Endothelial cell of umbilical vein (primary cell): ENCODE results near the gene RAB4A. TPM values are rescaled to one million over a fixed set of nuclear protein-coding genes. Genes with fewer than 3 reads are reported as not detected.

ENCODE experiments used
- BruUV-seq: library from RNA; stranded (reverse); fragments of 400-500 nt; replicated peaks from 2 replicates; lab custom pipeline; 2021; lab: Mats Ljungman, UMichigan
- CTCF ChIA-PET: fragments of 300-600, 350-600 bp; sonication (Branson Sonifier 250); formaldehyde crosslinking; loops from one replicate; lab custom pipeline; 2021; ENCODE audit warnings: antibody characterized with exemption, inconsistent platforms; lab: Charles Lee
- POLR2A ChIA-PET: fragments of 300-600, 350-600 bp; sonication (Branson Sonifier 250); formaldehyde crosslinking; loops from one replicate; lab custom pipeline; 2021; ENCODE audit warnings: antibody characterized with exemption, inconsistent platforms; lab: Charles Lee
- DNase-seq: peaks from one replicate; pipeline ENCODE4 v3.0.0-alpha.2; 2011; ENCODE audit warnings: low read depth, low spot score
- FAIRE-seq: peaks from 2 replicates; lab custom pipeline; 2011; peaks lifted over from hg19 to GRCh38; lab: Jason Lieb, UNC
- H2AFZ ChIP-seq: 2 replicates; pipeline ENCODE4 v1.6.0; 2012; ENCODE audit warnings: low read depth, low read length, control low read depth, inconsistent platforms
- H3K27ac ChIP-seq: 2 replicates; pipeline ENCODE4 v1.5.1; 2011; ENCODE audit warnings: low read depth, mild to moderate bottlenecking, control low read depth, low read length, moderate library complexity; ENCODE audit not compliant: insufficient read depth
- H3K27me3 ChIP-seq, 2 experiments: 2 replicates each; pipeline versions ENCODE4 v1.6.0 to v1.6.1; 2011; ENCODE audit warnings: low read length in 2 of 2, mixed read lengths in 1 of 2; ENCODE audit not compliant: control insufficient read depth in 2 of 2, insufficient read depth in 2 of 2
- H3K36me3 ChIP-seq, 2 experiments: 2 replicates in 1 of 2; 3 replicates in 1 of 2; pipeline ENCODE4 v1.5.1; 2011; ENCODE audit warnings: low read length in 2 of 2, mild to moderate bottlenecking in 1 of 2, moderate library complexity in 1 of 2; ENCODE audit not compliant: control insufficient read depth in 2 of 2, insufficient read depth in 2 of 2; ENCODE audit errors: extremely low read depth in 1 of 2
- H3K4me1 ChIP-seq: 3 replicates; pipeline ENCODE4 v1.5.1; 2011; ENCODE audit warnings: mild to moderate bottlenecking, low read length; ENCODE audit not compliant: control insufficient read depth, insufficient read depth; ENCODE audit errors: extremely low read depth
- H3K4me2 ChIP-seq: 2 replicates; pipeline ENCODE4 v1.6.1; 2011; ENCODE audit warnings: low read length, control low read depth, mixed read lengths; ENCODE audit not compliant: insufficient read depth
- H3K4me3 ChIP-seq, 3 experiments: fragments of 200-600 bp in 1 of 3; sonication (generic), shearing (Covaris generic) in 1 of 3; replicated peaks in 1 of 3; 2 replicates each; pipeline ENCODE4 v1.5.1; 2011 to 2016; ENCODE audit warnings: control low read depth in 3 of 3, low read length in 3 of 3, mild to moderate bottlenecking in 2 of 3, inconsistent platforms in 1 of 3, low read depth in 1 of 3, moderate library complexity in 1 of 3; ENCODE audit not compliant: insufficient read depth in 1 of 3
- H3K79me2 ChIP-seq: 2 replicates; pipeline ENCODE4 v1.6.0; 2012; ENCODE audit warnings: low read length, inconsistent platforms; ENCODE audit not compliant: control insufficient read depth, insufficient read depth
- H3K9ac ChIP-seq: replicated peaks from 2 replicates; pipeline ENCODE3; 2011; ENCODE audit warnings: low read length, control low read depth; ENCODE audit not compliant: insufficient read depth; ENCODE audit errors: extremely low read depth
- H3K9me1 ChIP-seq: replicated peaks from 3 replicates; pipeline ENCODE4 v1.6.0; 2011; ENCODE audit warnings: mild to moderate bottlenecking, low read length; ENCODE audit not compliant: control insufficient read depth, insufficient read depth; ENCODE audit errors: extremely low read depth
- H3K9me3 ChIP-seq: replicated peaks from 2 replicates; pipeline ENCODE4 v1.5.1; 2012; ENCODE audit warnings: low read length, inconsistent platforms; ENCODE audit not compliant: control insufficient read depth, insufficient read depth
- H4K20me1 ChIP-seq: replicated peaks from 2 replicates; pipeline ENCODE3; 2011; ENCODE audit warnings: mild to moderate bottlenecking, low read length; ENCODE audit not compliant: control insufficient read depth, insufficient read depth; ENCODE audit errors: extremely low read depth
- EZH2 ChIP-seq: IDR thresholded peaks from 2 replicates; pipeline ENCODE4 v1.6.1; 2012; ENCODE audit warnings: borderline replicate concordance, low read depth, mild to moderate bottlenecking, moderate library complexity, low read length, inconsistent platforms; ENCODE audit not compliant: severe bottlenecking
- FOS ChIP-seq: IDR thresholded peaks from 2 replicates; pipeline ENCODE4 v1.6.1; 2011; ENCODE audit warnings: mild to moderate bottlenecking, low read length, moderate library complexity, borderline replicate concordance; ENCODE audit not compliant: insufficient read depth
- GATA2 ChIP-seq: IDR thresholded peaks from 2 replicates; pipeline ENCODE4 v1.7.0; 2011; ENCODE audit warnings: low read depth, mild to moderate bottlenecking, moderate library complexity, mixed read lengths, low read length; ENCODE audit not compliant: insufficient read length, insufficient read depth
- JUN ChIP-seq: IDR thresholded peaks from 2 replicates; pipeline ENCODE4 v1.6.1; 2011; ENCODE audit warnings: borderline replicate concordance, low read depth; ENCODE audit not compliant: insufficient read length, insufficient read depth
- MAX ChIP-seq: IDR thresholded peaks from 2 replicates; pipeline ENCODE4 v1.6.1; 2011; ENCODE audit not compliant: insufficient read depth, insufficient read length
- MYC ChIP-seq: IDR thresholded peaks from one replicate; pipeline ENCODE4 v1.6.1; 2011; ENCODE audit warnings: mild to moderate bottlenecking, low read depth, low read length
- POLR2A ChIP-seq: IDR thresholded peaks from 2 replicates; pipeline ENCODE4 v1.6.1; 2012; ENCODE audit warnings: low read depth, mild to moderate bottlenecking, control low read depth, low read length
- POLR2AphosphoS5 ChIP-seq: IDR thresholded peaks from 2 replicates; pipeline ENCODE4 v1.6.1; 2012; ENCODE audit warnings: low read depth, mild to moderate bottlenecking, control low read depth, low read length, moderate library complexity; ENCODE audit not compliant: insufficient read depth
- dilution Hi-C: fragments of 300-500 bp; cut with MboI; formaldehyde crosslinking; loops from one replicate; pipeline ENCODE4 v1.15.0; 2019; ENCODE audit warnings: low sequenced_read_pairs; ENCODE audit not compliant: extremely low pct_ligation_motif_present
- intact Hi-C: fragments of 100-400 bp; cut with micrococcal nuclease; formaldehyde crosslinking; loops from one replicate; pipeline ENCODE4 v1.10.0; 2022
- polyA plus RNA-seq, 4 experiments: library from polyadenylated mRNA; depleted of rRNA in 3 of 4; stranded (reverse) in 3 of 4; unstranded in 1 of 4; fragments of >200 nt; gene quantifications; 2 replicates each; pipeline versions ENCODE4 v1.2.1 to v1.2.3, GENCODE V29; 2011 to 2012; ENCODE audit warnings: missing spikeins in 1 of 4
- total RNA-seq: library from RNA; stranded (reverse); gene quantifications from 2 replicates; pipeline ENCODE4 v1.2.3, GENCODE V29; 2021
- TF ChIP-seq, protein P1 (sequence below), 2 donors: IDR thresholded peaks; 1 replicate in 1 of 2; 2 replicates in 1 of 2; pipeline ENCODE4 v1.5.1; 2011; ENCODE audit warnings: low read length in 2 of 2, mild to moderate bottlenecking in 2 of 2, moderate library complexity in 2 of 2, control low read depth in 1 of 2, inconsistent platforms in 1 of 2, low read depth in 1 of 2; ENCODE audit not compliant: insufficient read depth in 1 of 2; ENCODE audit errors: extremely low read depth in 1 of 2

The RAB4A gene
- total and polyA plus RNA-seq, 2 donors (not counting 3 experiments of a cell fraction or from before 2014, with no cell fraction given) = 14.8 to 52.9 TPM

GRCh38 chr1:229260297-229260696 lies 10.6 kb upstream of the RAB4A start:
- CTCF ChIA-PET = interaction anchor here (10.6 kb wide), 1 partner anchor 223 kb away, joined by 295 read pairs; no protein-coding TSS in a partner anchor
- H2AFZ ChIP-seq = no peak overlapping the region

GRCh38 chr1:229262239-229262638 lies 8.7 kb upstream of the RAB4A start:
- TF ChIP-seq GATA2 = no peak
- TF ChIP-seq POLR2AphosphoS5 = no peak
- TF ChIP-seq MAX = no peak
- TF ChIP-seq POLR2A = no peak
- TF ChIP-seq, protein P1, sequence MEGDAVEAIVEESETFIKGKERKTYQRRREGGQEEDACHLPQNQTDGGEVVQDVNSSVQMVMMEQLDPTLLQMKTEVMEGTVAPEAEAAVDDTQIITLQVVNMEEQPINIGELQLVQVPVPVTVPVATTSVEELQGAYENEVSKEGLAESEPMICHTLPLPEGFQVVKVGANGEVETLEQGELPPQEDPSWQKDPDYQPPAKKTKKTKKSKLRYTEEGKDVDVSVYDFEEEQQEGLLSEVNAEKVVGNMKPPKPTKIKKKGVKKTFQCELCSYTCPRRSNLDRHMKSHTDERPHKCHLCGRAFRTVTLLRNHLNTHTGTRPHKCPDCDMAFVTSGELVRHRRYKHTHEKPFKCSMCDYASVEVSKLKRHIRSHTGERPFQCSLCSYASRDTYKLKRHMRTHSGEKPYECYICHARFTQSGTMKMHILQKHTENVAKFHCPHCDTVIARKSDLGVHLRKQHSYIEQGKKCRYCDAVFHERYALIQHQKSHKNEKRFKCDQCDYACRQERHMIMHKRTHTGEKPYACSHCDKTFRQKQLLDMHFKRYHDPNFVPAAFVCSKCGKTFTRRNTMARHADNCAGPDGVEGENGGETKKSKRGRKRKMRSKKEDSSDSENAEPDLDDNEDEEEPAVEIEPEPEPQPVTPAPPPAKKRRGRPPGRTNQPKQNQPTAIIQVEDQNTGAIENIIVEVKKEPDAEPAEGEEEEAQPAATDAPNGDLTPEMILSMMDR (IDR thresholded peaks at IDR 0.05; ENCODE audit: extremely low read depth in 1 of 2, insufficient read depth in 1 of 2, low read depth in 1 of 2, low read length in 2 of 2) = no peak
- TF ChIP-seq EZH2 = no peak
- TF ChIP-seq FOS = no peak
- no peak for TF ChIP-seq JUN
- no peak for TF ChIP-seq MYC
- H3K4me1 ChIP-seq = peaks cover 5% of the 10 kb centered on the region

More at GRCh38 chr1:229260297-229260696, 10.6 kb upstream of the RAB4A start:
- Histone ChIP-seq H3K4me3 (no peak overlapping the region), H3K27ac (no peak overlapping the region), H4K20me1 (no peaks in the 10 kb centered on the region), H3K36me3 (no peaks in the 10 kb centered on the region), H3K27me3 (no peaks in the 10 kb centered on the region), H3K9me3 (no peaks in the 10 kb centered on the region), H3K9ac (no peak overlapping the region), H3K4me2 (no peak overlapping the region), H3K9me1 (no peaks in the 10 kb centered on the region), H3K4me1 (peaks cover 5% of the 10 kb centered on the region), H3K79me2 (no peaks in the 10 kb centered on the region)
- DNase-seq = no peak
- intact Hi-C loops (no loop called here), dilution Hi-C loops (no loop called here)
- TF ChIP-seq EZH2 (no peak), FOS (no peak), GATA2 (no peak), MAX (no peak), POLR2AphosphoS5 (no peak), MYC (no peak), POLR2A (no peak), JUN (no peak)
- no peak for FAIRE-seq
- no TSS peak for BruUV-seq
- POLR2A ChIA-PET = no interaction called here

More at GRCh38 chr1:229262239-229262638, 8.7 kb upstream of the RAB4A start:
- dilution Hi-C loops (no loop called here), intact Hi-C loops (no loop called here)
- no peaks in the 10 kb centered on the region for H3K27me3 ChIP-seq
- no peak overlapping the region for H2AFZ ChIP-seq
- H4K20me1 ChIP-seq = no peaks in the 10 kb centered on the region
- no peak for DNase-seq
- H3K79me2 ChIP-seq = no peaks in the 10 kb centered on the region
- no peaks in the 10 kb centered on the region for H3K9me1 ChIP-seq
- BruUV-seq = no TSS peak
- H3K4me2 ChIP-seq = no peak overlapping the region
- no peak overlapping the region for H3K4me3 ChIP-seq
- ChIA-PET CTCF (interaction anchor here (0.6 to 10.6 kb wide), 2 partner anchors 23 to 221 kb away, joined by 3 to 295 read pairs; no protein-coding TSS in a partner anchor), POLR2A (no interaction called here)
- H3K27ac ChIP-seq = no peak overlapping the region
- no peak overlapping the region for H3K9ac ChIP-seq
- no peaks in the 10 kb centered on the region for H3K9me3 ChIP-seq
- no peak for FAIRE-seq
- no peaks in the 10 kb centered on the region for H3K36me3 ChIP-seq
